Dermis lymphatic vessel endothelial cell (primary cell): ENCODE measurements around the gene H2AZ2. TPM values are rescaled to one million over a fixed set of nuclear protein-coding genes. Genes with fewer than 3 reads are reported as not detected.

Source experiments
- total RNA-seq: library from RNA; depleted of rRNA; stranded (reverse); fragments of >200 nt; gene quantifications from 2 replicates; pipeline ENCODE4 v1.2.1, GENCODE V29; 2014

The H2AZ2 gene
- total RNA-seq: 202 and 221 TPM in 2 replicates

GRCh38 chr7:44847920-44848634, at the start of gene H2AZ2:
Gene H2AZ2 (minus strand): TSS chr7:44848087. CDS start chr7:44847971, 116 bp downstream.

GRCh38 chr7:44885394-44886317, 37.8 kb upstream of the H2AZ2 start, which contains the start of gene PURB:
Gene PURB (minus strand): TSS chr7:44885530. CDS start chr7:44885348, 182 bp downstream.

GRCh38 chr7:44796504-44797328, 51.2 kb downstream of the H2AZ2 start, which contains the start of gene PPIA:
Gene PPIA (plus strand): TSS chr7:44796681. CDS start chr7:44796725, 44 bp downstream.

Other genes starting within 250 kb of the H2AZ2 start
- 35.1 and 36.5 TPM in 2 replicates for gene OGDH, start 241.5 kb downstream of the H2AZ2 start, total RNA-seq
- 5.8 and 6.6 TPM in 2 replicates for gene ZMIZ2, start 99.2 kb downstream of the H2AZ2 start, total RNA-seq
- 1,965 and 2,427 TPM in 2 replicates for gene PPIA, start 51.4 kb downstream of the H2AZ2 start, total RNA-seq
- 21.6 and 23.5 TPM in 2 replicates for gene PURB, start 37.4 kb upstream of the H2AZ2 start, total RNA-seq
- gene MYO1G, start 130.9 kb upstream of the H2AZ2 start, total RNA-seq: under 0.01 and 0.17 TPM in 2 replicates
- 43.4 and 47.0 TPM in 2 replicates for gene CCM2, start 152.1 kb upstream of the H2AZ2 start, total RNA-seq
- gene NACAD, start 240.9 kb upstream of the H2AZ2 start, total RNA-seq: 0.34 and 0.43 TPM in 2 replicates